Trophoblast cell (in vitro differentiated cells and primary cell): ENCODE data around the gene ULK3.

Source experiments
- DNase-seq, 2 donors: peaks; one replicate each; pipeline ENCODE4 v3.0.0-alpha.2; 2016
- H2AFZ ChIP-seq: 2 replicates; pipeline ENCODE4 v1.6.1; 2013; ENCODE audit warnings: low read length, moderate library complexity, mild to moderate bottlenecking; ENCODE audit not compliant: insufficient read depth, poor library complexity
- H2AK5ac ChIP-seq: 2 replicates; pipeline ENCODE4 v1.6.1; 2013; ENCODE audit warnings: mild to moderate bottlenecking, low read length
- H2BK120ac ChIP-seq: 2 replicates; pipeline ENCODE4 v1.6.1; 2013; ENCODE audit warnings: low read length, mild to moderate bottlenecking, moderate library complexity; ENCODE audit not compliant: insufficient read depth, poor library complexity
- H2BK12ac ChIP-seq: 2 replicates; pipeline ENCODE4 v1.6.1; 2013; ENCODE audit warnings: mild to moderate bottlenecking, low read length, moderate library complexity
- H2BK5ac ChIP-seq: 2 replicates; pipeline ENCODE4 v1.6.1; 2013; ENCODE audit warnings: low read length, low read depth, moderate library complexity, mild to moderate bottlenecking; ENCODE audit not compliant: poor library complexity
- H3K14ac ChIP-seq: 2 replicates; pipeline ENCODE4 v1.6.1; 2013; ENCODE audit warnings: mild to moderate bottlenecking, low read length
- H3K18ac ChIP-seq: 2 replicates; pipeline ENCODE4 v1.6.1; 2013; ENCODE audit warnings: mild to moderate bottlenecking, low read length
- H3K23ac ChIP-seq: 2 replicates; pipeline ENCODE4 v1.6.1; 2013; ENCODE audit warnings: low read length
- H3K27ac ChIP-seq: 2 replicates; pipeline ENCODE4 v1.5.1; 2013; ENCODE audit warnings: low read depth, mild to moderate bottlenecking, inconsistent platforms, low read length, moderate library complexity
- H3K27me3 ChIP-seq: 2 replicates; pipeline ENCODE4 v1.6.1; 2013; ENCODE audit warnings: inconsistent platforms, mild to moderate bottlenecking, low read length, moderate library complexity; ENCODE audit not compliant: insufficient read depth
- H3K36me3 ChIP-seq, 2 experiments: 1 replicate in 1 of 2; 2 replicates in 1 of 2; pipeline ENCODE4 v1.6.1; 2013; ENCODE audit warnings: low read length in 2 of 2, mild to moderate bottlenecking in 2 of 2, moderate library complexity in 1 of 2; ENCODE audit not compliant: insufficient read depth in 2 of 2, control insufficient read depth in 1 of 2
- H3K4ac ChIP-seq: 2 replicates; pipeline ENCODE4 v1.6.1; 2013; ENCODE audit warnings: low read depth, mild to moderate bottlenecking, low read length, moderate library complexity
- H3K4me1 ChIP-seq, 2 experiments: 1 replicate in 1 of 2; 2 replicates in 1 of 2; pipeline ENCODE4 v1.6.1; 2013; ENCODE audit warnings: low read length in 2 of 2, mild to moderate bottlenecking in 2 of 2, moderate library complexity in 1 of 2; ENCODE audit not compliant: insufficient read depth in 2 of 2, control insufficient read depth in 1 of 2
- H3K4me2 ChIP-seq: 2 replicates; pipeline ENCODE4 v1.6.1; 2013; ENCODE audit warnings: inconsistent platforms, mild to moderate bottlenecking, low read length, moderate library complexity
- H3K4me3 ChIP-seq: 2 replicates; pipeline ENCODE4 v1.5.1; 2013; ENCODE audit warnings: mild to moderate bottlenecking, low read depth, low read length, inconsistent platforms
- H3K79me1 ChIP-seq: one replicate; pipeline ENCODE4 v1.6.1; 2013; ENCODE audit warnings: low read length
- H3K79me2 ChIP-seq: 2 replicates; pipeline ENCODE4 v1.6.1; 2013; ENCODE audit warnings: low read length, mild to moderate bottlenecking; ENCODE audit not compliant: control insufficient read depth, insufficient read depth, poor library complexity
- H3K9ac ChIP-seq: 2 replicates; pipeline ENCODE4 v1.6.1; 2013; ENCODE audit warnings: mild to moderate bottlenecking, low read length
- H3K9me3 ChIP-seq: 2 replicates; pipeline ENCODE4 v1.6.1; 2013; ENCODE audit warnings: low read depth, mild to moderate bottlenecking, control low read depth, inconsistent platforms, low read length; ENCODE audit not compliant: insufficient read depth
- H4K12ac ChIP-seq: 2 replicates; pipeline ENCODE4 v1.6.1; 2013; ENCODE audit warnings: low read depth, mild to moderate bottlenecking, low read length, moderate library complexity
- H4K8ac ChIP-seq: 2 replicates; pipeline ENCODE4 v1.6.1; 2013; ENCODE audit warnings: low read depth, mild to moderate bottlenecking, low read length, moderate library complexity
- H4K91ac ChIP-seq: one replicate; pipeline ENCODE4 v1.6.1; 2013; ENCODE audit warnings: low read depth, mild to moderate bottlenecking, low read length, moderate library complexity
- WGBS: extraction: QIAGEN DNeasy Blood & Tissue Kit; methylation state at CpG from one replicate; pipeline ENCODE4 v1.1.7; 2013; ENCODE audit warnings: missing lambda C conversion rate; ENCODE audit not compliant: insufficient read length, insufficient coverage; ENCODE audit errors: extremely low coverage; 5-methylcytosine and 5-hydroxymethylcytosine counted together

The ULK3 gene

DNA sequence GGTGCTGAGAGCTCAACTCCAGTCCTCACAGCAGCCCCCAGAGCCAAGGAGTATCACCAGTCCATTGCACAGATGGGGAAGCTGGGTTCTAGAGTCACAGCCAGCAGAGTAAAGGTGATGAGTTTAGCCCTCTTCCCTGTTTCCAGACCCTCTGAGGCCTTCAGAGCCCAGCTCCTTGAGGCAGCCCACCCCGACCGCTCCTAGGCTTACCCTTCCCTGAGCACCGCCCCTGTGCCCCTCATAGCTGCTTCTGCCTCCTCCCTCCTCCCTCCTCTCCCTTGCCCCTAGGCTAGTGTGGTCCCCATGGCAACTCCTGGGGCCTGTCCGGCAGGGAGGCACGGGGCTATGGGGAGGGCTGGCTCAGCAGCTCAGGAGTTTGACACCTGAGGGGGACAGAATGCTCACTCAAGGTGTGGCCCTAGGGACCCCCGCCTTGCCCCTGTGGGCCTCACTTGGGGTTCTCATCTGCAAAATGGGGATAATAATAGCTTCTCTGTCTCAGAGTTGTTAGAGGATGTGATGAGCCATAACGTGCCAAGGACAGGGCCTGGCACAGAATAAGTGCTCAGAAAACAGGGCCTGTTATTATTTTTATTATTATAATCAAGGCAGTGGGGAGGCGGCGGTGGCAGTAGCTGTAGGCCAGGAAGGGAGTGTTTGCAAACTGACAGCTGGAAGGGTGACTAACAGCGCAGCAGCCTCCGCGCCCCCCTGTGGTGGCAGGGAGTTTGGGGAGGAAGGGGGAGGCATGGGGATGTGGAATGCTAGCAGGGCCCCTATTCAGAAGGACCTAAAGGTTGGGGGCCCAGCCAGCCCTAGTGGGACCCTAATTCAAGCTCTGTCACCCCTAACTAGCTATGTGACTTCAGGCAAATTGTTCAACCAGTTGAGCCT lies 49.6 kb downstream of the ULK3 start:
- Histone ChIP-seq H2BK12ac (no peak overlapping the region), H4K91ac (no peak overlapping the region), H3K4me1 (peaks cover 3 to 8% of the 10 kb centered on the region in 2 experiments), H3K18ac (no peak overlapping the region), H3K14ac (no peak overlapping the region), H3K79me2 (no peaks in the 10 kb centered on the region), H2BK120ac (no peak overlapping the region), H2AK5ac (no peak overlapping the region), H4K8ac (no peak overlapping the region), H3K4ac (no peak overlapping the region), H3K4me2 (no peak overlapping the region), H3K27me3 (no peaks in the 10 kb centered on the region), H3K36me3 (peaks cover 7 to 8% of the 10 kb centered on the region in 2 experiments), H2BK5ac (no peak overlapping the region), H4K12ac (no peak overlapping the region), H3K9ac (no peak overlapping the region), H3K9me3 (peaks cover 1% of the 10 kb centered on the region), H3K27ac (no peak overlapping the region), H3K4me3 (no peak overlapping the region), H2AFZ (no peak overlapping the region), H3K79me1 (no peaks in the 10 kb centered on the region), H3K23ac (no peak overlapping the region)
- WGBS: no CpG with 5 or more reads among the region's 12 CpGs
- no peak for DNase-seq

DNA sequence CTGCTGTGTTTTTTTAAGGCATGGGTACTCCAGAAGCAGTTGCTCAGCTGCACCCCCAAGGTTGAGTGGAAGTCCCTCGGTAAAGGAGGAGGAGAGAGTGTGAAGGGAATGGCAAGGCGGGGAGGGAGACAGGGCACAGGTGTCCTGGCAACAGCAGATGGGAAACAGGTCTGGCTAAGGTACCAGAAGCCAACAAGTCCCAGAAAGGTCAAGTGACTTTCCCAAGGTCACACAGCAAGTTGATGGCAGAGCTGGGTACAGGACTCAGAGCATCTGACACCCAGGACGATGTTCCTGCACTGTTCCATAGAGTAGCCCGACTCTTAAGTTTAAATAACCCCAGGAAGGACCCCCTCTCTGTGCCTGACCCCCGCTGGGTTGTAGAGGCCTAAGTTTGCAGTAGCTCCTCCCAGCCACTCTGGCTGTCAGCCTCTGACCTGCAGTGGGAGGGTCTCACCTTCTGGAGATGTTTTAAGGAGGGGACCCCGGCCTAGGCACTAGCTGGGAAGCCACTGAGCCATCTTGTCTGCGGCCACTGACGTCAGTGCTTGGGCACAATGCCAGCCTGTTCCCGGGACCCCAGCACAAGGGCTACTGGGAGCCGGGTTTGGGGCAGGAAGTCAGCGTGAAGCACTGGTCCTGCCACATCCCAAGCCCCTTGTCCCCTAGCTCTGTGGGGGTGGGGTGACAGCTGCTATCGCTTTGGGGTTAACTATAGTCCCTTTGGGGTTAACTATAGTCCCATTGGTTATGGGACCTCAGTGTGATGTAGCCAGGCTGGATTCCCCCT lies 50.5 kb downstream of the ULK3 start:
- Histone ChIP-seq H3K27me3 (no peaks in the 10 kb centered on the region), H3K4ac (peak overlapping the region; percentile 2), H3K79me1 (no peaks in the 10 kb centered on the region), H4K91ac (no peak overlapping the region), H2AK5ac (no peak overlapping the region), H3K23ac (no peak overlapping the region), H2BK120ac (no peak overlapping the region), H4K12ac (no peak overlapping the region), H2BK12ac (no peak overlapping the region), H3K14ac (no peak overlapping the region), H3K4me3 (no peak overlapping the region), H4K8ac (no peak overlapping the region), H3K4me1 (peaks cover 3 to 8% of the 10 kb centered on the region in 2 experiments), H3K36me3 (peaks cover 3 to 4% of the 10 kb centered on the region in 2 experiments), H2BK5ac (no peak overlapping the region), H3K9ac (no peak overlapping the region), H2AFZ (no peak overlapping the region), H3K18ac (no peak overlapping the region), H3K9me3 (peaks cover 1% of the 10 kb centered on the region), H3K79me2 (no peaks in the 10 kb centered on the region), H3K27ac (no peak overlapping the region), H3K4me2 (no peak overlapping the region)
- no CpG with 5 or more reads among the region's 12 CpGs for WGBS
- DNase-seq: no peak

- no peak overlapping the region for H4K12ac ChIP-seq
- H2BK120ac ChIP-seq: no peak overlapping the region
- no peak overlapping the region for H2BK5ac ChIP-seq
- H3K27me3 ChIP-seq: no peaks in the 10 kb centered on the region
- no peak overlapping the region for H3K4me3 ChIP-seq
- H3K27ac ChIP-seq: no peak overlapping the region
- DNase-seq: no peak
- no CpG with 5 or more reads among the region's 7 CpGs for WGBS
- no peak overlapping the region for H3K4ac ChIP-seq
- H3K18ac ChIP-seq: no peak overlapping the region
- peaks cover 3 to 5% of the 10 kb centered on the region in 2 experiments for H3K36me3 ChIP-seq
- H3K4me2 ChIP-seq: no peak overlapping the region
- H3K23ac ChIP-seq: no peak overlapping the region
- H3K9me3 ChIP-seq: peaks cover 1% of the 10 kb centered on the region
- H2AFZ ChIP-seq: no peak overlapping the region
- H2AK5ac ChIP-seq: no peak overlapping the region
- H3K9ac ChIP-seq: no peak overlapping the region
- peaks cover 3 to 8% of the 10 kb centered on the region in 2 experiments for H3K4me1 ChIP-seq
- H2BK12ac ChIP-seq: no peak overlapping the region
- H3K79me1 ChIP-seq: no peaks in the 10 kb centered on the region
- H3K14ac ChIP-seq: no peak overlapping the region
- no peaks in the 10 kb centered on the region for H3K79me2 ChIP-seq
- no peak overlapping the region for H4K91ac ChIP-seq
- no peak overlapping the region for H4K8ac ChIP-seq
These were observed 51.3 kb downstream of the ULK3 start for GRCh38 chr15:74791667-74792066.

GRCh38 chr15:74791007-74791406 lies 51.9 kb downstream of the ULK3 start:
- H3K18ac ChIP-seq: no peak overlapping the region
- H4K12ac ChIP-seq: no peak overlapping the region
- no peak overlapping the region for H3K4me2 ChIP-seq
- no peak overlapping the region for H2BK12ac ChIP-seq
- WGBS: no CpG with 5 or more reads among the region's 1 CpG
- no peak overlapping the region for H3K4ac ChIP-seq
- H2BK5ac ChIP-seq: no peak overlapping the region
- H3K79me2 ChIP-seq: no peaks in the 10 kb centered on the region
- H3K27ac ChIP-seq: no peak overlapping the region
- no peak overlapping the region for H2AFZ ChIP-seq
- no peaks in the 10 kb centered on the region for H3K27me3 ChIP-seq
- no peak overlapping the region for H3K14ac ChIP-seq
- no peak for DNase-seq
- peaks cover 3 to 8% of the 10 kb centered on the region in 2 experiments for H3K36me3 ChIP-seq
- H3K4me3 ChIP-seq: no peak overlapping the region
- peaks cover 1% of the 10 kb centered on the region for H3K9me3 ChIP-seq
- no peak overlapping the region for H4K8ac ChIP-seq
- no peak overlapping the region for H3K23ac ChIP-seq
- H3K4me1 ChIP-seq: peaks cover 3 to 8% of the 10 kb centered on the region in 2 experiments
- no peak overlapping the region for H2AK5ac ChIP-seq
- no peak overlapping the region for H2BK120ac ChIP-seq
- H4K91ac ChIP-seq: no peak overlapping the region
- no peaks in the 10 kb centered on the region for H3K79me1 ChIP-seq
- H3K9ac ChIP-seq: no peak overlapping the region
